MM.1S (cell line): ENCODE data around the gene DEFB123.

Experiments
- DNase-seq: peaks from one replicate; pipeline ENCODE4 v3.0.0-alpha.2; 2015
- H2AFZ ChIP-seq: fragments of 300-600 bp; sonication (generic); 2 replicates; pipeline ENCODE4 v1.6.0; 2016; ENCODE audit warnings: antibody characterized with exemption, low read length
- H3F3A ChIP-seq: fragments of 300-600 bp; sonication (generic); 2 replicates; pipeline ENCODE4 v1.6.1; 2016; ENCODE audit warnings: mild to moderate bottlenecking, antibody characterized with exemption, low read length, moderate library complexity, mixed read lengths; ENCODE audit not compliant: insufficient read depth
- H3K27ac ChIP-seq: fragments of 300-600 bp; sonication (generic); 2 replicates; pipeline ENCODE4 v1.5.1; 2016; ENCODE audit warnings: mild to moderate bottlenecking, low read length
- H3K27me3 ChIP-seq: fragments of 300-600 bp; sonication (generic); replicated peaks from 2 replicates; pipeline ENCODE4 v1.6.0; 2016; ENCODE audit warnings: low read length; ENCODE audit not compliant: insufficient read depth
- H3K36me3 ChIP-seq: fragments of 300-600 bp; sonication (generic); replicated peaks from 2 replicates; pipeline ENCODE4 v1.6.1; 2016; ENCODE audit warnings: mild to moderate bottlenecking, low read length, mixed read lengths; ENCODE audit not compliant: insufficient read depth
- H3K4me1 ChIP-seq: fragments of 300-600 bp; sonication (generic); 2 replicates; pipeline ENCODE4 v1.6.1; 2016; ENCODE audit warnings: low read length, mixed read lengths
- H3K4me2 ChIP-seq: fragments of 300-600 bp; sonication (generic); 2 replicates; pipeline ENCODE4 v1.6.0; 2016; ENCODE audit warnings: low read depth, low read length
- H3K4me3 ChIP-seq: fragments of 300-600 bp; sonication (generic); 2 replicates; pipeline ENCODE4 v1.5.1; 2016; ENCODE audit warnings: low read length, mixed read lengths
- H3K79me2 ChIP-seq: fragments of 300-600 bp; sonication (generic); 2 replicates; pipeline ENCODE4 v1.6.1; 2016; ENCODE audit warnings: mixed run types, low read length, mixed read lengths
- H3K9ac ChIP-seq: fragments of 300-600 bp; sonication (generic); 2 replicates; pipeline ENCODE4 v1.6.1; 2016; ENCODE audit warnings: low read length, mixed read lengths
- H3K9me2 ChIP-seq: fragments of 300-600 bp; sonication (generic); replicated peaks from 2 replicates; pipeline ENCODE4 v1.6.1; 2016; ENCODE audit warnings: mild to moderate bottlenecking, low read length, mixed read lengths; ENCODE audit not compliant: insufficient read depth
- H3K9me3 ChIP-seq: fragments of 300-600 bp; sonication (generic); replicated peaks from 2 replicates; pipeline ENCODE4 v1.6.1; 2016; ENCODE audit warnings: mild to moderate bottlenecking, low read length, mixed read lengths; ENCODE audit not compliant: insufficient read depth
- H4K20me1 ChIP-seq: fragments of 300-600 bp; sonication (generic); 2 replicates; pipeline ENCODE4 v1.6.1; 2016; ENCODE audit warnings: mild to moderate bottlenecking, low read length, moderate library complexity, mixed read lengths; ENCODE audit not compliant: insufficient read depth
- EZH2 ChIP-seq: fragments of 300-600 bp; sonication (generic); optimal IDR thresholded peaks from 2 replicates; pipeline ENCODE3; 2017; ENCODE audit warnings: low read depth, mild to moderate bottlenecking, antibody characterized with exemption, low read length, mixed read lengths
- EZH2phosphoT487 ChIP-seq: fragments of 300-600 bp; sonication (generic); IDR thresholded peaks from 2 replicates; pipeline ENCODE4 v1.6.1; 2018; ENCODE audit warnings: antibody characterized with exemption, low read length
- TF ChIP-seq, protein P1 (sequence below): fragments of 300-600 bp; sonication (generic); IDR thresholded peaks from 2 replicates; pipeline ENCODE4 v1.5.1; 2016; ENCODE audit warnings: antibody characterized with exemption, low read length, mixed read lengths

DEFB123 gene

DNA sequence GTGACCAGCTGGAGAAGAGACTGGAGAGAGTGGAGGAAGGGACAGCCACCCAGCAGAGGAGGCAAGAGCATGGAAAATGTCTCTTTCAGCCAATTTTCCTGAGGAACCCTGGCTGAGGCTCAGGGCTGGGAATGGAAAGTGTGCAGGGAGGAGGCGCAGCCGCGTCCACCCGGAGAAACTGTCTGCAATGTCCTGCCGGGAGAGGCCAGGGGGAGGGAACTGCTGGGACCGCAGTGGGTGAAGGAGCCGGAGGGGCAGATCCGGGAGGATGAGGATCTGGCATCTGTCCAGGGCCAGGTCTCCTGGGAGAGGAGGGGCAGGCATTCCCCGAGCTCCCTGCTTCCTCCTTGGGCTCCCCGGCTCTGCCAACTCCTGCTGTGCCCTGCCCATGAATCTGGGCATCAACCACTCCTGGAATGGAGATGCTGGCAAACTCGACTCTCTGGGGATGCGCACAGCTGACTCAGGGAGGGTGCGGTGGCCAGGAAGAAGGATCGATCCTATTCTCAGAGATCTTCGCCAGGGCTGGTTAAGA, 56.4 kb downstream of the DEFB123 start:
- TF ChIP-seq EZH2 (no peak), EZH2phosphoT487 (no peak)
- TF ChIP-seq, protein P1, sequence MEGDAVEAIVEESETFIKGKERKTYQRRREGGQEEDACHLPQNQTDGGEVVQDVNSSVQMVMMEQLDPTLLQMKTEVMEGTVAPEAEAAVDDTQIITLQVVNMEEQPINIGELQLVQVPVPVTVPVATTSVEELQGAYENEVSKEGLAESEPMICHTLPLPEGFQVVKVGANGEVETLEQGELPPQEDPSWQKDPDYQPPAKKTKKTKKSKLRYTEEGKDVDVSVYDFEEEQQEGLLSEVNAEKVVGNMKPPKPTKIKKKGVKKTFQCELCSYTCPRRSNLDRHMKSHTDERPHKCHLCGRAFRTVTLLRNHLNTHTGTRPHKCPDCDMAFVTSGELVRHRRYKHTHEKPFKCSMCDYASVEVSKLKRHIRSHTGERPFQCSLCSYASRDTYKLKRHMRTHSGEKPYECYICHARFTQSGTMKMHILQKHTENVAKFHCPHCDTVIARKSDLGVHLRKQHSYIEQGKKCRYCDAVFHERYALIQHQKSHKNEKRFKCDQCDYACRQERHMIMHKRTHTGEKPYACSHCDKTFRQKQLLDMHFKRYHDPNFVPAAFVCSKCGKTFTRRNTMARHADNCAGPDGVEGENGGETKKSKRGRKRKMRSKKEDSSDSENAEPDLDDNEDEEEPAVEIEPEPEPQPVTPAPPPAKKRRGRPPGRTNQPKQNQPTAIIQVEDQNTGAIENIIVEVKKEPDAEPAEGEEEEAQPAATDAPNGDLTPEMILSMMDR: no peak
- no peak overlapping the region for H2AFZ ChIP-seq
- H3F3A ChIP-seq: no peaks in the 10 kb centered on the region
- H3K9me3 ChIP-seq: no peaks in the 10 kb centered on the region
- H3K4me3 ChIP-seq: no peak overlapping the region
- no peaks in the 10 kb centered on the region for H3K27me3 ChIP-seq
- H3K79me2 ChIP-seq: no peaks in the 10 kb centered on the region
- H3K4me1 ChIP-seq: no peaks in the 10 kb centered on the region
- no peaks in the 10 kb centered on the region for H4K20me1 ChIP-seq
- H3K36me3 ChIP-seq: no peaks in the 10 kb centered on the region
- DNase-seq: no peak
- H3K27ac ChIP-seq: no peak overlapping the region
- no peak overlapping the region for H3K9ac ChIP-seq
- H3K4me2 ChIP-seq: no peak overlapping the region
- H3K9me2 ChIP-seq: no peaks in the 10 kb centered on the region

DNA sequence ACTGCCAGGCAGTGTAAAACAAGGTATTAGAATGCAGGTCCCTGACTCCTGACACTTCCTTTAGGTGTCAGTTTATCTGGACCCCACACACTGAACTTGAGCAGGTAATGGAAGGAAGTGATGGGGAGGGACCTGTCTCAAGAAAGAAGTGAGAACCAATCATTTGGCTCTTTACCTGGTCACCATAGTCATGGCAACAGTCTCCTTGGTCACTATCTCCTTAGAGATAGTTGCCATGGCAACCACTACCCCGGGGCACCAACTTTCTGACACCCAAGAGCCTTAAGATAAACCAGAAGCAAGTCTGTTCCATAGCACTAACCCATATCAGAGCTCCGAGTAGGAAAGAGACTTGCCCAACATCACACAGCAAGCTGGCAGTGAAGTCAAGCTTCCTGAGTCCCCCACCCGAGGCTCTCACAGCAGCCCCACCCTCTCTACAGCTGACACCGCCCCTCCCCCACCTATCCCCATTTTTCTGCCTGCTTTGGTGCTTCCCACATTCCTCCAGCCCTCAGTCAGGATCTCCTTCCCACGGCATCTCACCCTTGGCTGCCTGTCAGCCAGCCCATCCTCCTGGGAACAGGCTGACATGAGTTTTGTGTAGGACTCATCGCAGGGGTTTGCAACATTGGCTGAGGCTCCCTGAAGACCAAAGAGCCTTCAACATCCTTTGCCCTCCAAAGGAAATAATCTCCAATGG, 57.6 kb downstream of the DEFB123 start:
- Histone ChIP-seq H3K27me3 (no peaks in the 10 kb centered on the region), H3K79me2 (no peaks in the 10 kb centered on the region), H3K4me1 (no peaks in the 10 kb centered on the region), H3K4me3 (no peak overlapping the region), H3K4me2 (no peak overlapping the region), H4K20me1 (no peaks in the 10 kb centered on the region), H3K36me3 (no peaks in the 10 kb centered on the region), H3K9ac (no peak overlapping the region), H3K27ac (no peak overlapping the region), H2AFZ (no peak overlapping the region), H3K9me2 (no peaks in the 10 kb centered on the region), H3K9me3 (no peaks in the 10 kb centered on the region), H3F3A (no peaks in the 10 kb centered on the region)
- DNase-seq: no peak
- TF ChIP-seq EZH2 (no peak), EZH2phosphoT487 (no peak)
- TF ChIP-seq, protein P1: no peak
